ENCODE measurements around the gene KAT6B. TPM values are rescaled to one million over a fixed set of nuclear protein-coding genes. Genes with fewer than 3 reads are reported as not detected.

Gene KAT6B
- total and polyA plus RNA-seq, 2 of the 8 experiments (the other 6 are each of a cell fraction or from before 2014, with no cell fraction given), result 7.3 to 30.8 TPM

DNA sequence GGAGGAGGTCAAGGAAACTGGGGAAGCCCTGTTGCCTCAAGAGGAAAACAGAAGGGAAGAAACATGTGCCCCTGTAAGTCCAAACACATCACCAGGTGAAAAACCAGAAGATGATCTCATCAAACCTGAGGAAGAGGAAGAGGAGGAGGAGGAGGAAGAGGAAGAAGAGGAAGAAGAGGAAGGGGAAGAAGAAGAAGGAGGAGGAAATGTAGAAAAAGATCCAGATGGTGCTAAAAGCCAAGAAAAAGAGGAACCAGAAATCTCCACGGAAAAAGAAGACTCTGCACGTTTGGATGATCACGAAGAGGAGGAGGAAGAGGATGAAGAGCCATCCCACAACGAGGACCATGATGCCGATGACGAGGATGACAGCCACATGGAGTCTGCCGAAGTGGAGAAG, 202.3 kb downstream of the KAT6B start:
- Histone ChIP-seq H2BK15ac (ENCODE audit: low read length) (no peak overlapping the region), H3K36me3 (ENCODE audit: control insufficient read depth in 2 of 4, insufficient read depth in 4 of 4, low read length in 3 of 4) (peaks cover 0 to 25% (median 14%) of the 10 kb centered on the region in 4 experiments; a peak in 4 of 8 replicates), H3K4me3 (ENCODE audit: extremely low read depth in 1 of 4, insufficient read depth in 2 of 4, low read depth in 3 of 4, low read length in 4 of 4) (no peak overlapping the region), H2AFZ (ENCODE audit: low read length) (no peak overlapping the region), H3K9ac (replicated peaks in 1 of 4; ENCODE audit: extremely low read depth in 1 of 4, low read depth in 3 of 4, low read length in 3 of 4) (no peak overlapping the region), H4K5ac (ENCODE audit: insufficient read length, low read depth, low read length) (no peak overlapping the region), H3K4me2 (ENCODE audit: insufficient read depth in 1 of 2, low read depth in 2 of 2, low read length in 2 of 2) (no peak overlapping the region), H3K23ac (ENCODE audit: insufficient read length) (no peak overlapping the region), H4K91ac (replicated peaks; ENCODE audit: insufficient read length, low read length) (no peak overlapping the region), H3K9me3 (ENCODE audit: insufficient read depth in 2 of 2, low read depth in 1 of 2, low read length in 1 of 2) (no peaks in the 10 kb centered on the region), H2BK120ac (replicated peaks; ENCODE audit: low read depth, low read length) (no peak overlapping the region), H3K14ac (ENCODE audit: insufficient read length) (no peak overlapping the region), H3K27ac (ENCODE audit: low read depth, low read length) (no peak overlapping the region), H2BK12ac (ENCODE audit: low read depth, low read length) (no peak overlapping the region), H3K18ac (ENCODE audit: extremely low read depth, low read length) (no peak overlapping the region), H2BK20ac (ENCODE audit: low read length) (no peak overlapping the region), H3K4ac (replicated peaks; ENCODE audit: insufficient read length, low read depth, low read length) (no peak overlapping the region), H2AK5ac (ENCODE audit: low read depth, low read length) (no peak overlapping the region), H3K27me3 (replicated peaks in 1 of 4; ENCODE audit: control insufficient read depth in 3 of 4, extremely low read depth in 1 of 4, insufficient read depth in 3 of 4, low read length in 3 of 4) (no peaks in the 10 kb centered on the region; a peak in 1 of 7 replicates), H2BK5ac (ENCODE audit: low read depth, low read length) (no peak overlapping the region), H3K4me1 (replicated peaks in 1 of 4; ENCODE audit: control insufficient read depth in 3 of 4, insufficient read depth in 4 of 4, low read length in 3 of 4) (no peaks in the 10 kb centered on the region), H3K56ac (replicated peaks; ENCODE audit: insufficient read length, low read depth, low read length) (no peak overlapping the region), H4K8ac (ENCODE audit: extremely low read depth, insufficient read depth, low read length) (no peak overlapping the region), H4K20me1 (replicated peaks in 1 of 2; ENCODE audit: control insufficient read depth in 1 of 2, insufficient read depth in 2 of 2, low read length in 2 of 2) (peaks cover 0 to 3% of the 10 kb centered on the region in 2 experiments), H3K23me2 (ENCODE audit: low read depth, low read length) (no peaks in the 10 kb centered on the region), H3K79me1 (ENCODE audit: low read depth, low read length) (no peaks in the 10 kb centered on the region; the same call in 1 of the 2 replicates), H3K79me2 (ENCODE audit: control insufficient read depth in 1 of 2, insufficient read depth in 2 of 2, low read length in 2 of 2) (no peaks in the 10 kb centered on the region)
- ChIA-PET POLR2A (ENCODE audit: partially characterized antibody) (no interaction called here), CTCF (ENCODE audit: partially characterized antibody) (interaction anchor here (1.3 to 1.5 kb wide), 2 partner anchors 71 to 785 kb away, joined by 4 read pairs; no protein-coding TSS in a partner anchor)
- FAIRE-seq (no peak), DNase-seq (ENCODE audit: low read depth in 1 of 2, low spot score in 2 of 2) (no peak)
- 94% methylated on average over 7 of the region's 7 CpGs; no CpG with 5 or more reads in 1 of the 2 experiments for WGBS, 2 experiments (ENCODE audit: extremely low coverage in 1 of 2, insufficient coverage in 1 of 2, insufficient read length in 1 of 2, insufficient replicate concordance in 2 of 2, low coverage in 1 of 2, low lambda C conversion rate in 2 of 2, missing lambda C conversion rate in 1 of 2)
- TF ChIP-seq RBBP5 (IDR thresholded peaks at IDR 0.05; ENCODE audit: borderline replicate concordance, low read depth, low read length) (no peak), CREB1 (IDR thresholded peaks at IDR 0.05) (no peak), HDAC2 (IDR thresholded peaks at IDR 0.05; ENCODE audit: borderline replicate concordance in 1 of 2, low read depth in 2 of 2, low read length in 2 of 2) (no peak), RXRA (IDR thresholded peaks at IDR 0.05; ENCODE audit: insufficient read depth, low read depth, low read length) (no peak), CBX5 (IDR thresholded peaks at IDR 0.05; ENCODE audit: low read depth, low read length) (no peak), SP2 (IDR thresholded peaks at IDR 0.05; ENCODE audit: low read length) (no peak), KDM4A (IDR thresholded peaks at IDR 0.05; ENCODE audit: low read depth, low read length, severe bottlenecking) (no peak), NRF1 (IDR thresholded peaks at IDR 0.05; ENCODE audit: low read depth, low read length) (no peak), SAP30 (IDR thresholded peaks at IDR 0.05; ENCODE audit: insufficient read depth, insufficient replicate concordance, low read length) (no peak)
- TF ChIP-seq, protein P1, sequence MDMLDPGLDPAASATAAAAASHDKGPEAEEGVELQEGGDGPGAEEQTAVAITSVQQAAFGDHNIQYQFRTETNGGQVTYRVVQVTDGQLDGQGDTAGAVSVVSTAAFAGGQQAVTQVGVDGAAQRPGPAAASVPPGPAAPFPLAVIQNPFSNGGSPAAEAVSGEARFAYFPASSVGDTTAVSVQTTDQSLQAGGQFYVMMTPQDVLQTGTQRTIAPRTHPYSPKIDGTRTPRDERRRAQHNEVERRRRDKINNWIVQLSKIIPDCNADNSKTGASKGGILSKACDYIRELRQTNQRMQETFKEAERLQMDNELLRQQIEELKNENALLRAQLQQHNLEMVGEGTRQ (IDR thresholded peaks at IDR 0.05; ENCODE audit: low read length), result no peak
- TF ChIP-seq, protein P2, sequence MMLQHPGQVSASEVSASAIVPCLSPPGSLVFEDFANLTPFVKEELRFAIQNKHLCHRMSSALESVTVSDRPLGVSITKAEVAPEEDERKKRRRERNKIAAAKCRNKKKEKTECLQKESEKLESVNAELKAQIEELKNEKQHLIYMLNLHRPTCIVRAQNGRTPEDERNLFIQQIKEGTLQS (IDR thresholded peaks at IDR 0.05; ENCODE audit: insufficient read depth, low read depth, low read length), result no peak
- TF ChIP-seq, protein P3, sequence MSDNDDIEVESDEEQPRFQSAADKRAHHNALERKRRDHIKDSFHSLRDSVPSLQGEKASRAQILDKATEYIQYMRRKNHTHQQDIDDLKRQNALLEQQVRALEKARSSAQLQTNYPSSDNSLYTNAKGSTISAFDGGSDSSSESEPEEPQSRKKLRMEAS (IDR thresholded peaks at IDR 0.05), result no peak

Measured in H1 (cell line).